Ascending aorta (tissue), 2 donors: ENCODE data around the gene CTSF. TPM values are rescaled to one million over a fixed set of nuclear protein-coding genes. Genes with fewer than 3 reads are reported as not detected.
"Not testable (repeated sequence)": the region's sequence is repeated elsewhere in the genome, so short reads cannot be mapped to it uniquely, and the experiment has no call there.

Experiments
- DNase-seq, 2 donors: peaks; one replicate each; pipeline ENCODE4 v3.0.0-alpha.2; 2019; ENCODE audit warnings: low spot score in 2 of 2
- H3K27ac ChIP-seq, 2 donors: fragments of 200-600 bp; sonication (generic); one replicate each; pipeline ENCODE4 v1.5.1; 2016 to 2017; ENCODE audit warnings: mild to moderate bottlenecking in 1 of 2
- H3K27me3 ChIP-seq: fragments of 200-600 bp; sonication (generic); one replicate; pipeline ENCODE4 v1.5.1; 2017
- H3K36me3 ChIP-seq, 2 donors: fragments of 200-600 bp; sonication (generic); one replicate each; pipeline ENCODE4 v1.5.1; 2016
- H3K4me1 ChIP-seq, 2 donors: fragments of 200-600 bp; sonication (generic); one replicate each; pipeline ENCODE4 v1.5.1; 2016 to 2017; ENCODE audit warnings: mild to moderate bottlenecking in 1 of 2
- H3K4me3 ChIP-seq, 2 donors: fragments of 200-600 bp; sonication (generic); one replicate each; pipeline ENCODE4 v1.5.1; 2016 to 2017; ENCODE audit warnings: mild to moderate bottlenecking in 1 of 2
- H3K9me3 ChIP-seq, 2 donors: fragments of 200-600 bp; sonication (generic); one replicate each; pipeline ENCODE4 v1.5.1; 2016
- CTCF ChIP-seq, 3 experiments: fragments of 200-600 bp in 2 of 3; fragments of 450-650 bp in 1 of 3; sonication (generic) in 2 of 3; IDR thresholded peaks; one replicate each; pipeline ENCODE4 v1.5.1; 2016 to 2019; ENCODE audit warnings: antibody characterized with exemption in 3 of 3, mild to moderate bottlenecking in 1 of 3, moderate library complexity in 1 of 3
- intact Hi-C: fragments of 100-400 bp; cut with DNase I; formaldehyde crosslinking; loops from one replicate; pipeline ENCODE4 v1.15.1; 2023
- total RNA-seq: library from RNA; depleted of rRNA; stranded (reverse); fragments of >200 nt; gene quantifications from one replicate; pipeline ENCODE4 v1.1.0, GENCODE V29; 2016

CTSF gene
- total RNA-seq, 1 donor from 2014 or later = 98.8 TPM

- no peak for DNase-seq
- Histone ChIP-seq H3K27ac (no peak overlapping the region), H3K4me1 (peaks cover 3 to 20% of the 10 kb centered on the region in 2 donors), H3K4me3 (no peak overlapping the region), H3K36me3 (peaks cover 0 to 3% of the 10 kb centered on the region in 2 donors), H3K27me3 (no peaks in the 10 kb centered on the region), H3K9me3 (no peaks in the 10 kb centered on the region)
- no peak for TF ChIP-seq CTCF (IDR thresholded peaks at IDR 0.05)
- intact Hi-C loops = no loop called here
Observed at GRCh38 chr11:66547662-66548009, 20.8 kb downstream of the CTSF start.

- peaks cover 3 to 20% of the 10 kb centered on the region in 2 donors for H3K4me1 ChIP-seq
- TF ChIP-seq CTCF (IDR thresholded peaks at IDR 0.05) = no peak
- no peaks in the 10 kb centered on the region for H3K27me3 ChIP-seq
- DNase-seq = no peak
- intact Hi-C loops = loop anchor here (1.0 kb wide), 4 partner anchors 21 to 131 kb away; partner anchors contain the start of genes CTSF and DPP3
- peaks cover 3% of the 10 kb centered on the region in 2 donors for H3K36me3 ChIP-seq
- H3K9me3 ChIP-seq = no peaks in the 10 kb centered on the region
- H3K4me3 ChIP-seq = peak overlapping the region; percentile 80 to 92
- H3K27ac ChIP-seq = peak overlapping the region in 1 of 2 donors; percentile 64
Observed at GRCh38 chr11:66546966-66547661, 21.3 kb downstream of the CTSF start.

GRCh38 chr11:66546368-66546965 is 21.9 kb downstream of the CTSF start, which contains the start of gene ACTN3:
ACTN3 (plus strand) TSS chr11:66546903; CDS start chr11:66546938, 35 bp downstream.
- peak within 1 kb of the TSS; percentile 80 to 92 for H3K4me3 ChIP-seq
- H3K27ac ChIP-seq = peak within 1 kb of the TSS; percentile 64
- peaks cover 3 to 4% of the 10 kb centered on the region in 2 donors for H3K36me3 ChIP-seq
- no peaks in the 10 kb centered on the region for H3K27me3 ChIP-seq
- intact Hi-C loops = loop anchor here (1.0 kb wide), 4 partner anchors 22 to 132 kb away; partner anchors contain the start of genes CTSF and DPP3
- peak in 1 of 2 donors; percentile 76 for DNase-seq
- no peaks in the 10 kb centered on the region for H3K9me3 ChIP-seq
- TF ChIP-seq CTCF (IDR thresholded peaks at IDR 0.05) = no peak
- peaks cover 3 to 20% of the 10 kb centered on the region in 2 donors for H3K4me1 ChIP-seq

GRCh38 chr11:66545701-66546367 is 22.6 kb downstream of the CTSF start, which contains the start of gene ZDHHC24:
ZDHHC24 (minus strand) TSS chr11:66546048; CDS start chr11:66546003, 45 bp downstream.
- H3K27ac ChIP-seq = peak within 1 kb of the TSS; percentile 64
- DNase-seq = peak; percentile 87 to 98
- peaks cover 3 to 20% of the 10 kb centered on the region in 2 donors for H3K4me1 ChIP-seq
- peak within 1 kb of the TSS; percentile 80 to 92 for H3K4me3 ChIP-seq
- no peaks in the 10 kb centered on the region for H3K27me3 ChIP-seq
- no peaks in the 10 kb centered on the region for H3K9me3 ChIP-seq
- H3K36me3 ChIP-seq = peaks cover 3 to 4% of the 10 kb centered on the region in 2 donors
- intact Hi-C loops = loop anchor here (1.0 kb wide), 4 partner anchors 22 to 132 kb away; partner anchors contain the start of genes CTSF and DPP3
- no peak for TF ChIP-seq CTCF (IDR thresholded peaks at IDR 0.05)

GRCh38 chr11:66544952-66545351 is 23.5 kb downstream of the CTSF start:
- H3K27me3 ChIP-seq, DNase-seq, H3K27ac ChIP-seq, H3K9me3 ChIP-seq, H3K36me3 ChIP-seq, intact Hi-C loops: not testable (repeated sequence)
- Histone ChIP-seq H3K4me3 (peak overlapping the region; percentile 80 to 92), H3K4me1 (peaks cover 3 to 20% of the 10 kb centered on the region in 2 donors)
